NCI-H146 (cell line): ENCODE measurements around the gene TMEM178A.
"Not testable (repeated sequence)": the region's sequence is repeated elsewhere in the genome, so short reads cannot be mapped to it uniquely, and the experiment has no call there.

ENCODE experiments used
- DNase-seq: peaks from one replicate; lab custom pipeline; 2025; lab: John Stamatoyannopoulos, UW

TMEM178A gene

DNA sequence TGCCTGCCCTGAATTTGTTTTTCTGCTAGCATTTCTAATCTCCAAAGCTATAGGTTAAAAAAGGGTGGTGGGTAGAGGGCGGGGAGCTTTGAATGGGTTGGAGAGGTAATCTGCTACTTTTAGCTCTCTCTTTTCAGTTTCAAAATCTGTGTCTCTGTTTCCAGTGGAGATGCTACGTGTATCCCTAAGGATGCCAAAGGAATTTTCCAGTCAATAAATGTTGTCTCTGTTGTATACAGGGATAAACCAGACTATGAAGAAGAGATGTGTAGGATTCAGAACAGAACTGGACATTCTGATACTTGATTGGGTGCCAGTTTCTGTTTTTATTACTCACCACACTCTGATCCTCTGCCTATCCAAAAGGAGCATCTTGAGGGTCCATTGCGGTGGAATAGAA lies 50.1 kb downstream of the TMEM178A start:
- no peak for DNase-seq

DNA sequence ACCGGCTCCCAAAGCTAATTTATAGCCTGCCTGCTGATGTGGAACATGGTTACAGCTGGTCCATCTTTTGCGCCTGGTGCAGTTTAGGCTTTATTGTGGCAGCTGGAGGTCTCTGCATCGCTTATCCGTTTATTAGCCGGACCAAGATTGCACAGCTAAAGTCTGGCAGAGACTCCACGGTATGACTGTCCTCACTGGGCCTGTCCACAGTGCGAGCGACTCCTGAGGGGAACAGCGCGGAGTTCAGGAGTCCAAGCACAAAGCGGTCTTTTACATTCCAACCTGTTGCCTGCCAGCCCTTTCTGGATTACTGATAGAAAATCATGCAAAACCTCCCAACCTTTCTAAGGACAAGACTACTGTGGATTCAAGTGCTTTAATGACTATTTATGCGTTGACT lies 51.4 kb downstream of the TMEM178A start:
- DNase-seq: no peak

DNA sequence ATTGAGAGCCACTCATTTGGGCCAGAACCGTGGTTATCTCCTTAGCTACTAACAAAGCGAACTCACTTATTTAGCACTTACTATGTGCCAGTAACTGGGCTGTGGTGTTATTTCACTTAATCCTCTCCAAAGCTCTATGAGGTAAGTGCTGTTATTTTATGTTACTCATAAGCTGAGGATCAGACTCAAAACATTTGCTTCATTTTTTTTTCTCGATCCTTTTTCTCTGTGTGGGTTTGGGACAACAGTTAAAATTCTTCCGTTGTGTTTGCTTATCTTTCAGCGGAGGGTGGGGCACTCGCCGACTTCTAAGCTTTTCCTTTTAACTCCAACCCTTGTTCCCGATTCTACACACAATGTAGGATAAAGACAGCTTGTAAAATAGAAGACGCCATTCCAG lies 52.8 kb downstream of the TMEM178A start:
- DNase-seq: no peak

DNA sequence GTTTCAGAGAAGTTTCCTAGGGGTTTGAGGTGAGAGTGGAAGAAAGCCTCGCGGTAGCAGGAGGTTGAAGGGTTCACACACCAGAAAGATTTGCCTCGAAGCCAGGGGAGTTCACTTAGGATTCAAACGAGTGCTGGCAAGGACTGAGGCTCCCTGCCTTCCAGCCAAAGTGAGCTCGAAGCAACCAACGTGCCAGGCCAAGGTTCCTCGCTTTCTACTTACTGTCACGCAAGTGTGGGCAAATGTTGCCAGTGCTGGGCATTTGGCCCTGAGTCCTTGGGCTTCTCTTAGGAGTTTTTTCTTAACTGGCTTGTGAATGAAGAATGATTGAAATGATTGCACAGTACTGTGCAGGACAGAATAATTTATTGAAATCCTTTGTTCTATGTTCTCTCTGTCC lies 53.6 kb downstream of the TMEM178A start:
- DNase-seq: no peak

DNA sequence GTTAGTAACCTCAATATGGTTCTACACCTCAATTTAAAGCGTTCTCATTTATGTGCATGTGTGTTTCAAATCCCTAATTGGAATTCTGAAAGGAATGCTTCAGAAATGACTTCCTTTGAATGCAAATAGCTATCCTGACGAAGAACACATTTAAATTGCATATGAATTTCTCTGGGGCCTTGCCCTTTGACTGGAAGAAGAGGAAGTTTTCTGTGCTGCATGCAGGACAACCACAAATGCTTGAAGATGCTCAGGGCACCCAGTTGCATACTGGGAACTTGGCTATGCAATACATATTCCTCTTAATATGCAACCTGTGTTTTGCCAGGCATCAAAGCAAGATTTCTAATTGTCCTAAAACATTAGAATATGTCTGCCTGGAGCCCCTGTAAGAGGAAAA lies 55.3 kb downstream of the TMEM178A start:
- DNase-seq: no peak

DNA sequence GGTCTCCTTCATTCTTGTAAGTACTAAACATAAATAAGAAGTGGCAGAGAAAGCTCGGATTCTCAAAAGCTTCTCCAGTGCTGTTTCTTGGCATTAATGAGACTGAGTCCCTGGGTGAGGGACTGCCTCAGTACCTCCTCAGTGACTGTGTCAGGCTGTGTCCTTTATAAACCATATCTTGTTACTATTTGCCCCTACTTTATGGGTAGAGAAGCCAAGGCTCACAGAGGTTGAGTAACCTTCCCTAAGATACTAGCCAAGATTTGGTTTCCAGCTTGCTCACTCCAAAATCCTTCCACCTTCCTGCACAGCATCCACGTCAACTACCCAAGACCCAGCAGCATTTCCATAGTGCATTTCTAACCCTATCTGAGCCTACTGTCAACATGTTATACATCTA lies 57.8 kb downstream of the TMEM178A start:
- no peak for DNase-seq

DNA sequence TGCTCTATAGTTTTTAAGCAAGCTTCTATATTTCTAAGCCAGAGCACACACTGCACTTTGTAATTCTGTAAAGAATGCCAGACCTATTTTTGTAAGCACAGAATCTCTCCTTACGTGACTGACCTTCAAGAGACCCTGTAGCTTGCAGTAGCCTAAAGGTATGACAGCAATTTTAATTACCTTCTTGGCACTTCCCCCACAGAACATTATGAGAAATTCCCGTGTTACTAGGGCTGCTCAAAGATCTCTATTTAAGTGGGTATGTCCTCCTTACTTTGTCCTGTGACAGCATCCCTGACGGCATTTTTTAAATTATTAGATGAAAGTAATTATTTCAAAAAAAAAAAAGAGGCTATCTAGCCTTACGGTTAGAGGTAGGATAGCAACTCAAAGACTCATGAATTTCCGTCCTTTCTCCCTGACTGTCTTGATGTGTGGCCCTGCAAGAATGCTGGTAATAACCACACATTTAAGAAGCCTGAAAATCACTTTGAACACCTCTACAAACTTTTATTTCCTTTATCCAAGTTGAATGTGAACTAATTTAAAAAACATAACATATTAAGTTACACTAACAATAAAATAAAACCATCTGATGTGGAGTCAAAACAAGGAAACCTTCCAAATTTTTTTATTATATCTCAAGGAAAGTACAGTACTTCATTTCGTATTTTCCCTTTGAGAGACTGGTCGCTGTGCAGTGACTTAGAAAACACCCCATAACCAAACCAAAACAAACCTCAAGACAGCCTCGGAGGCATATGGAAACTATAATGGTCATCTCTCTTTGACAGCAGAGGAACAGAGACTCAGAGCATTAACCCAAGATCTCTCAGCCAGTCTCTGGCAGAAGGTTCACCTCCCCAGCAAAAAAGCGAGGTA lies 58.5 kb downstream of the TMEM178A start:
- no peak for DNase-seq

DNA sequence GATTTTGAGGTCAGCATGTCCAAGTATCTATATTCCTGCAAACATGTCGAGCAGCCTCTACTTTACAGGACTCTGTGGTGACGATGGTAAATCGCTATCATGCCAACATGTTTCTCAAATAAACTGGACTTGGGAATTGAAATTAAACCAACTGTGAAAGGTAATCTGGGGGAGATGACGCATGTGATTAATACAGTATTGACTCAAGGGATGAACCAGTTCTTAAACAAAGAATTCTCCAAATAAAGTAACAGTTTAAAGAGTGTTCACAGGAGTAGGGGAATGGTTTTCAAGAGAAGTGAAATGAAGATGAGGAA lies 59.1 kb downstream of the TMEM178A start:
- DNase-seq: no peak

DNA sequence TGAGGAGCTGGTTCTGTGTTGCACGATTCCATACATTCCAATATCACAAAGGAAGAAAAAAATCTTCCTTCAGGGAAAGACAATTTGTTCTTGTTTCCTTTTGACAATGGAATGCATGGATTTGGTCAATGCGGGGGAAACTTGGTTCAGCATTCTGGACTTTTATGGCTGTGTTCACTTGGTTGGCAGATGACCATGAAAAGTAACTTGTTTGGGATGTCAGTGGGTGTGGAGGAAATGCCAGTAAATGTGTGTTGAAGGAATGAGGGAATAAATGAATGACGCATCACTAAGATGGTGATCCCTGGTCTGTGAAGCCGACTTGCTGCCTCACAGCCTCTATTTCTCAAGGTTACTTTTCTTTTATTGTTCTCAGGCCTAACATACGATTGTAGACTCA lies 59.7 kb downstream of the TMEM178A start:
- no peak for DNase-seq

DNA sequence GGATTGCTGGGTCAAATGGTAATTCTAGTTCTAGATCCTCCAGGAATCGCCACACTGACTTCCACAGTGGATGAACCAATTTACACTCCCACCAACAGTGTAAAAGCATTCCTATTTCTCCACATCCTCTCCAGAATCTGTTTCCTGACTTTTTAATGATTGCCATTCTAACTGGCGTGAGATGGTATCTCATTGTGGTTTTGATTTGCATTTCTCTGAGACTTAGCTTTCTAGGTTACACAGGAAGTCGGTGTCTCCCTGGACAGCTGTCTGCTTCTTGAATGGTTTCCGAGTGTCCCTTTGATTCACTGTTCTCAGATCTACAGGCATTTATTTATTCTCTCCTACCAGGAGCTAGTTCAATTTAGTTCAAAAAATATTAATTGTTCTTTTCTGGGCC lies 62.4 kb downstream of the TMEM178A start:
- DNase-seq: not testable (repeated sequence)

DNA sequence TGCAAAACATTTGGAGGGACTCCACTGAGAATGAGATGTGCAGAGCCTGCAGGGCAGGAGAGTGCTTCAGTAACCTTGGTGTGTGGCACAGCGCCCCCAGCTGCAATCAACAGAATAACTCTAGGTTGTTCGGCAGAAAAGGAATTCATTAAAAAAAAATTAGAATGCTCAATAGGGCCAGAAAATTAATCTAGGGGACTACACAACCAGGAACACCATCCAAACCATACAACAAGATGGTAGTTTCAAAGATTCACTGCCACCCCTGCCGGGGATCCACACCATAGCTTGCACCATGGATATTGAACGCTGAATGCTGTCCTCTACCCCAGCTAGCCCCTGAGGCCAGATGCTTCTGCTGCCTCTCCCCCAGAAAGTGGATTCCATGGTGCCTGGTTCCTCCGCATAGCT lies 63.2 kb downstream of the TMEM178A start:
- peak; percentile 64 for DNase-seq

DNA sequence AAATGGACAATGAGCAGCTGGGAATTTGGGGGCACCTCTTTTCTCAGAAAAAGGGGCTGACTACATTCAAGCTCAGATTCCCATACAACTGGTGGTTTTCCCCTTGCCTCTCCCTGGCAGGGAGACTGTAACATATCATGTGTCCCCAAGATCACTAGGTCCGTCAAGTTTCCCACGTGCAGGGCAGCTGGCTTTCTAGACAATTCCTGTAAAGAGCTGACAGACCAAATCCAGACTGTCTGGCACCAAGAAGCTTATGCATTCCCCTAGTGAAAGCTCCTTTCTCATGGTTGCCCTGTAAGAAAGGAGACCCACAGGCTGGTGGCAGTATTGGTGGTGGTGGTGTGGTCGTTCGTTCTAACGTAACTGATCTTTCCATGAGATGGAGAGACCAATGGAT lies 64.6 kb downstream of the TMEM178A start:
- no peak for DNase-seq

DNA sequence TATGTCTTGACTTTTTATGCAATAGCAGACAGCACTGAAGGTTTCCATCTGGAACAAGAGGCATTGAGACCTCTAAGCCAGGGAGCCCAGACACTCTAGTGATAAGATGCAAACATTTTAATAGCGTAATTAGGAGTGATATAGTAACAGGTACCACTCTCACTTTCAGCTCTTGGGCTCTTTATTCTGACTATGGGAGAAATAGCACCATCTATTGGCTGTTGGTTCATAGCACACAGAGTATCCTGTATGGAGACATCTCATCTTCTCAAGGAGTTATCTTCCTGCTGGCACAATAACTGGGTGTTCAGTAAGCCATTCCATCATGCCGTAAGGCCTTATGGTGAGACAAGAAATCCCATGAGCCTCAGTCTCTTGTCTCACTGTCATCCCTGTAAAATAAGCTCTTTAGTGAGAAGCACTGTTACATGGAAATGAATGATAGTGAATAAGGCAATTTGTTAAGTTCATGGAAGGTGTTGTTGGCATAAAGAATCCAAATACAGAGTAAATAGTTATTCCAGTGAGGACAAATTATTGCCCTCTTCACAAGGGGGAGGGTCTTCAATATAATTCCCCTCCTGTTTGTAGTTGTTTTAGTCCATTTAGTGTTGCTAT lies 65.1 kb downstream of the TMEM178A start:
- peak; percentile 37 for DNase-seq

DNA sequence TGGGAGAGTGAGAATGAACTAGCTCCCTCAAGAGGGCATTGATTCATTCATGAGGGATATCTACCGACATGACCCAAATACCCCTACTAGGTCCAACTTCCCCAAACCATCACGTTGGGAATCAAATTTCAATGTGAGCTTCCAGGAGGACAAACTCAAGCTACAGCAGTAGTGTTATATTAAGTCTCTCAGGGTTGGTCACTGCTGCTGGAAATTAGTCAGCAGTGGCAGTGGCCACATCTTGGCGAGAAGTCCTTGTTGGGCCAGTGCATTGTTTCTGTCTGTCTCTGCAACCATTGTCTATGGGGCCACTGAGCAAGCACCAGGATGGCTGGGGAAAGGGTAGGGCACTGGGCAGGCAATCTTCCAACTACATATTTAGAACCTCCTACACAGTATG lies 65.8 kb downstream of the TMEM178A start:
- DNase-seq: no peak

DNA sequence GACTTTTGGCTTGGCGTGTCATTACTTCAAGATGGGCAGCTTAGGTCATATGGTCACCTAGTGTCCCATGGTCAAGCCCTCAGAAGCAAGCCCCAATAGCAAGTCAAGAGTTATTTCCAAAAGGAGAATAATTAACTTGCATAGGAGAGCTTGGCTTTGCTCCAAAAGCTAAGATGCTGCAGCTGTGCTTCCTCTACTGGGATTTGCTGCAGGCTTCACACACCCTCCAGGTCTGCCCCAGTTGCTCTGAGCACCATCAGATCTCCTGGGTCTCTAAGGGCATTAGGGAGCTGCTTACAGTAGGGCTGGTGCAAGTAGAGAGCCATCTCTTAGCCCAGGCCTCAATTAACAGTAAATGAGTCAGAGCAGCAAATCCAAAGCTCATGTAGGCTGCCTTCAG lies 66.8 kb downstream of the TMEM178A start:
- no peak for DNase-seq

DNA sequence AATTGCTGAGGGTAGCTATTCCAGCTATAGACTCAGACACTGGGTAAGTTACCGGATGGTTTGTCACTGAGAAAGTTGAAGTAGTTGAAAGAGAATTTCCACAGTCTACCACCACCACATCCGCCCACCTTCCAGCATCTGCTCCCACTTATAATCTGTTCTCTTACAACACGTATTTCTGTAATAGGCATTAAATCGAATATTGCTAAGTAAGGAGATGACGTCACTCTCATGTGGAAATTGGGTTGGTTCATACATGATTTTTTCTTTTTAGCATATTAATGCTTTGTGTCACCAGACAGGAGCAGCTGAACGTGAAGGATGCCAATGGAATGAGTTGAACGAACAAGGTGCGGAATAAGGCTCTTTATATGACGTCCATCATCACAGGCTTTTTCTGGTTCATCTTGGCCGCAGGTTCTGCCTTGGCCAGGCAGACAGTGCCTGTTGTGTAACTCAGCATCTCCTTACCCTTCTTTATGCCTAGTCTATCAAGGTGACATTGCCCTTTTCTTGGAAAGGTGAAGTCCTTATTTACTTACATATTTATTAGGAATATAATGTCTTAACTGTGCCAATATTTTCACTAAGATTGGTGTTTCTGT lies 67.5 kb downstream of the TMEM178A start:
- no peak for DNase-seq

DNA sequence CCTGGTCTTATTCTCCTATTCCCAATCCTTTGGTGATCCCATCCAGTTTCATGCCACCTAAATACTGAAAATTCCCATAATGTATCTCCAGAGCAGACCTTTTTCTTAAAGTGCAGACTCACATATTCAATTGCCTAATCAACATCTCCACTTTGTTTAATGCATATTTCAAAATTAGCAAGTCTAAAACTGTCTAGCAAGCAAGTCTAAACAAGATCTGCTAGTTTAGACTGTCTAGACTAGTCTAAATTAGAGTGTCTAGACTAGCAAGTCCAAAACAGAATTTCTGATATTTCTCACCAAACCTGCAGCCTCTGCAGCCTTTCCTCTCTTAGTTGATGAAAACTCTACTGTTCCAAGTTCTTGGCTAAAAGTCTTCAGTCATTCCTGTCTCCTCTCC lies 68.7 kb downstream of the TMEM178A start:
- no peak for DNase-seq

DNA sequence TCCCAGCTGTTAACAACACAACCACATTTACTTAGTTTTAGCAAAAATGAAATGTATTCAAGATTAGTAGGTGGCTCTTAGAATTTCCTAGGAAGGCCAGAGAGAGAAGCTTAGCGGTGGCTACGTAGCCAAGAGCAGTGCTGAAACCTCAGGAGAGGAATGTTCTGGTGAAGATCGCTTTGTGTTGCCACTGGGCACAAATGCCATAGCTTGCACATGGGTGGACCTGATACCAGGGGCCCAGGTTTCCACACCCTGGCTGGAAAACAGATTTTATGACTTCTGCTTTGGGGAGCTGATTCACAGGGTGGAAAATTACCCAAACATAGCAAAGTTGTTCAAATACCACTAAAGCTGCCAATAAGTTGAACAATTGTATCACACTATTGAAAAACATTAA lies 69.9 kb downstream of the TMEM178A start:
- no peak for DNase-seq

DNA sequence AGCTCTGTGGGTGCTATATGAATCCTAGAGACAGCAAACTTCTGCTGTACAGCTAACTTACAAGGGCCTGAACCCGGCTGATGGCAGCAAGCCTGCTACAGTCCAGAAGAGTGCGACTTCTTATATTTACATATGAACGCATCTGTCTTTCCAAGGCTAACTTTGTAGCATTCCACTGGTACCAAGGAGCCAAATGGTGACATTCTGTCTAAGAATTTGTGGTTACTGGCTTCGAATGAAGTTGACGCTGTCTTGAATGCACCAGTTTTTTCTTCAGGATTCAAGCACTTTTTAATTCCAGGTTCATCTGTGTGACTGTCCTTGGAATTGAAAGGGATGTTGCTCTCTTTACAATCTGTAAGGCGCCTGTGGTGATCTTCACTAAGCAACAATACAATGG lies 70.9 kb downstream of the TMEM178A start:
- no peak for DNase-seq

DNA sequence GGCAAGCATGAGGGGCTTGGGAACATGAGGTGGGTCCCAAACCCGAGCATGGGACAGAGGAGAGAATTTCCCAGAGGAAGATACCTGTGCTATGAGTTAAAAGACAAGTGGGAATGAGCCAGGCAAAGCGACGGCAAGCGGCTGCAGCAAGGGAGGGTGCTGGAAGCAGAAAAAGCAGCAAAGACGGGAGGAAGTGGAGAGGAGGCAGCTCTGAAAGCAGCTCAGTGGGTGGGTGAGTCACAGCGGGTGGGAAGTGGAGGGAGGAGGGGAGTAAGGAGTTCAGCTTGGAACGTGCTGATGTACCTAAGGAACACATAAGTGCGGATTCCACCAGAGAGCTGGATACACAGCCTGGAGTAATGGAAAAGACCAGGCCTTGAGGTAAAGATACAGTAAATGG lies 71.9 kb downstream of the TMEM178A start:
- DNase-seq: no peak

DNA sequence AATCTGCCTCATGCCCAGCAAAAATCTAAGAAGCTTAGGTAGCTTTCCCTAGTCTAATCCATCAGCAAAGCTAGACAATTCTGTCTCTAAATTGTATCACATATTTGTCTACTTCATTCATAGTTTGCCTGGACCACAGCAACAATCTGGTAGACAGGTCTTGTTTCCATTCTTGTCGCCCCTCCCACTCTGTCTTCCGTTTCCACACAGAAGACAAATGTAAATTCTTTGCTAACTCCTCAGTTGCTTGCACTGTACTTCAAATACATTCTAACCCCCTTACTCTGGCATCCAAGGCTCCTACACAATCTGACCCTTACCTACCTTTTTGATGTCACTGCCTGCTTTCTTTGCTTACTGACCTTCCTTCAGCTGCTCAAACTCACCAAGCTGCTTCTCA lies 73.2 kb downstream of the TMEM178A start:
- no peak for DNase-seq

DNA sequence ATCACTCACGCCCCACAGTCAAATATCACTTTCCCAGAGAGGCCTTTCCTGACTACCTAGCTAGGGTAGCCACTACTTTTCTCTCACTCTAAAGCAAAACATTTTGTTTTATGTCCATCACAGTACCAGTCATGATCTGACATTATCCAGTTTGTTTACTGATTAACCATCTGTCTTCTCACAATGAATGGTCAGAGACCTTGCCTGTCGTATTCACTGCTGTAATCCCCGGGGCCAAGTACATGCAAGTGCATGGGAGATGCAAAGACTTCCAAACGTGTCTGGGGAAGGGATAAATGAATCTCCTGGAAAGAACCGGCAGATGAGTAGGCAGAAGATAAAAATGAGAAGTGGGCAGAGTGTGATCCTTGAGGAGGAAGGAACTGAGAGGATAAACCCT lies 73.7 kb downstream of the TMEM178A start:
- no peak for DNase-seq

DNA sequence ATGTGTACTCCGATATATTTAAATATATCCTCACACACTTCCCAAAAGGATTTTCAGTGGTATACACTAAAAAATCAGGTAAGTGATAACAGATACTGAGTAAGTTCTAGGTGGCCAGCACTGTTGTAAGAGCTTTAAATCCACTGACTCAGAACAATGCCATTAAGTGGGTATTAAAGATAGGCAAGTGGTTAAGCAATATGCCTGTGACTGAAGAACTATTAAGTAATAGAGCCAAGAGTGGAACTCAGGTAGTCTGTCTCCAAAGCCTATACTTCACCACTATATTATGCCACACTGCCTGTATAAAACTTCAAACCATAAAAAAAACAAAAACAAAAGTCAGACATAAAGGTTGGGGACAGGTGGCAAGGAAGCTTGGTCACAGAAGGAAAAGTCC lies 76.2 kb downstream of the TMEM178A start:
- no peak for DNase-seq
